Endothelial cell of umbilical vein (primary cell): ENCODE results near the gene GBP5.

Source experiments
- CTCF ChIP-seq, 2 donors: IDR thresholded peaks; 1 replicate in 1 of 2; 2 replicates in 1 of 2; pipeline ENCODE4 v1.5.1; 2011; ENCODE audit warnings: low read length in 2 of 2, mild to moderate bottlenecking in 2 of 2, moderate library complexity in 2 of 2, control low read depth in 1 of 2, inconsistent platforms in 1 of 2, low read depth in 1 of 2; ENCODE audit not compliant: insufficient read depth in 1 of 2; ENCODE audit errors: extremely low read depth in 1 of 2
- EZH2 ChIP-seq: IDR thresholded peaks from 2 replicates; pipeline ENCODE4 v1.6.1; 2012; ENCODE audit warnings: borderline replicate concordance, low read depth, mild to moderate bottlenecking, moderate library complexity, low read length, inconsistent platforms; ENCODE audit not compliant: severe bottlenecking
- MAX ChIP-seq: IDR thresholded peaks from 2 replicates; pipeline ENCODE4 v1.6.1; 2011; ENCODE audit not compliant: insufficient read depth, insufficient read length
- MYC ChIP-seq: IDR thresholded peaks from one replicate; pipeline ENCODE4 v1.6.1; 2011; ENCODE audit warnings: mild to moderate bottlenecking, low read depth, low read length
- POLR2A ChIP-seq: IDR thresholded peaks from 2 replicates; pipeline ENCODE4 v1.6.1; 2012; ENCODE audit warnings: low read depth, mild to moderate bottlenecking, control low read depth, low read length
- POLR2AphosphoS5 ChIP-seq: IDR thresholded peaks from 2 replicates; pipeline ENCODE4 v1.6.1; 2012; ENCODE audit warnings: low read depth, mild to moderate bottlenecking, control low read depth, low read length, moderate library complexity; ENCODE audit not compliant: insufficient read depth

- TF ChIP-seq CTCF (IDR thresholded peaks at IDR 0.05; ENCODE audit: extremely low read depth in 1 of 2, insufficient read depth in 1 of 2, low read depth in 1 of 2, low read length in 2 of 2) (no peak), EZH2 (no peak), POLR2A (no peak), POLR2AphosphoS5 (no peak), MYC (no peak), MAX (no peak)
Measured at GRCh38 chr1:89254658-89255287, 17.9 kb downstream of the GBP5 start.
